GM12872 (cell line): ENCODE data around the gene IL10RB.

Experiments
- CTCF ChIP-seq: IDR thresholded peaks from 3 replicates; pipeline ENCODE4 v1.5.1; 2011; ENCODE audit warnings: low read depth, mild to moderate bottlenecking, low read length, moderate library complexity; ENCODE audit not compliant: insufficient read depth

Gene IL10RB

DNA sequence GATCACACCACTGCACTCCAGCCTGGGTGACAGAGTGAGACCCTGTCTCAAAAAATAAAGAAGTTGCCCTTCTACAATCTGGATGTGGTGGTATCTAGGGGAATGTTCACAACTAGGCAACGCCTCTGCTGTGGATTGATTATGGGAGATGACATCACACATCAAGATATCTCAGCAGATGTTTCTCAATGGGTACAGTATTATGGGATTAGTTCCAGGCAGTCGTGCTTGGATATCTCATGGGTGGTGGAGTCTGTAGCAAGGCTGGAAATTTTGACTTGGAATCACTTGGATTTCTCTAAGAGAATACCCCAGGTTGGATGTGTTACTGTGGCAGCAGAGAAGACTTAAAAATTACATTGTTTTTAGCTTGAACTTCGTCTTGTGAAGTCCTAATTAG, 28.7 kb upstream of the IL10RB start:
- no peak for TF ChIP-seq CTCF

DNA sequence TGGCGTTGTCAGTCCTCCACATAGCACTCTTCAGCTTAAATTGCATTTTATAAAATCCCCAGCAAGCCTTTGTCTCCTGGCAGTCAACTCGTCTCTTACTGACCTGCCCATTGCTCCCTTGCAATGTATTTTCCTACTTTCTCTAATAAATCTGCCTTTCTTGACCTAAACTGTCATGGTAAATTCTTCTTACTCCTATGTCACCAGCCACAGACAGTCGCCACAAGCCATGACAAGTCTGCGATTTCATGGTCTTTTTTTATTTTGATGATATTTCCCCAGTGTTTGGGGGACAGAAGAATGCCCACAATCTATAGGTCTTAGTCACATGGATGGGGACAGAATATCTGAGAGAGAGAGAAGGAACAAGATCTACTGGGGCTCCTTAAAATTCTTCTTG, 28.0 kb upstream of the IL10RB start:
- TF ChIP-seq CTCF, result no peak

GRCh38 chr21:33238565-33239255, 27.5 kb upstream of the IL10RB start:
- no peak for TF ChIP-seq CTCF

DNA sequence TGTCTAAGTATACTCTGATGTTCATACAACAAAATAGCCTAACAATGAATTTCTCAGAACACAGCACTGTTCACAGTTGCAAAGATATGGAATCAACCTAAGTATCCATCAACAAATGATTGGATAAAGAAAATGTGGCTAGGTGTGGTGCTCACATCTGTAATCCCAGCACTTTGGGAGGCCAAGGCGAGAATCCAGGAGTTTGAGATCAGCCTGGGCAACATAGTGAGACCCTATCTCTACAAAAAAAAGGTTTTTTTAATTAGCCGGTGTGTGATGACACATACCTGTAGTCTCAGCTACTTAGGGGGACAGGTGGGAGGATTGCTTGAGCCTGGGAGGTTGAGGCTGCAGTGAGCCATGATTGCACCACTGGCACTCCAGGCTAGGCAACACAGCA, 25.8 kb upstream of the IL10RB start:
- TF ChIP-seq CTCF, result no peak

DNA sequence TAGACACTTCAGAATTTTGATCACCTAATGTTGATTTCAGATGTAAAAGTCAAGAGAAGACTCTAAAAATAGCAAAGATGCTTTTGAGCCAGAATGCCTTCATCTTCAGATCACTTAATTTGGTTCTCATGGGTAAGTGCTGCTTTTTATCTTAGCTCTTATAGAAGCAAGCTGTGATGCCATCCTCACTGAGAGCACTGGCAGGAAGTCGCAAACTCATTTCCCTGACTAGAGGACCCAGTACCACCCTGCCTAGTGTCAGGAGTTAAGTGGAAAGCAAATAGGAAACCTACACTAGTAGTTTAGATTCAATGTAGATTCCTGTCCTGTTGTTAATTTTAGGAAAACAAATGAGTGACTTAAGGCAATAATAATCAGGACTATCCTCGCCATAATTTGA, 24.3 kb upstream of the IL10RB start:
- TF ChIP-seq CTCF, result no peak

DNA sequence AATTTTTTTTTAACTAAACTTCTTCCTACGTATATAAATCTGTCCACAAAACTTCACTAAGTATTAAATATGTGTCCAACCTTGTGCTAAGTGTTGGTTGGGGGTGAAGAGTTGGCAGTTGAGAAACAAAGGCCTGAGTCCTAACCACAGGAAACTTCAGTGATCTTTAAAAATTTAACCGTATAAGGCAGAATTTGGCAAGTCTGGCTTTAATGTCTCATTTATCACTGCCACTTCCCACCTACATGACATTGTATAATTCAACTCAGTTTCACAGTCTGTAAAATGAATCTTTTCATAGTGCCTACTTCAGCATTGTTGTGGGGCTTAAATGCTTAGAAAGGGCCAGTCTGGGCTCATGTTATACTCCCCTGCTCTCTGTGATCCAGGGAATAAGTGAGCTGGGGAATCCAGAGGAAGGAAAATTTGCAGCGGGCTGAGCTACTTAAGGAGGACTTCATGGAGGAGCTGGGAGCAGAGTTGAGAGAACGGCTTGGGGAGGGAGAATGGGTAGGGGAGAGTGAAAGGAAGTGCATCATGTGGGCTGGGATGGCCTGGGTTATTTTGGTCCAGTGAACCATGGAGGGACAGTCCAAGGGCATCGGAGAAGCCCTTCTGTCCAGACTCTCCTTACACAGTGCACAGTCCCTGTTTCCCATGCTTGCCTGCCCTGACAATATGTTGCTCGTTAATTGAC, 21.9 kb upstream of the IL10RB start:
- TF ChIP-seq CTCF, result no peak

- TF ChIP-seq CTCF, result no peak
Measured at GRCh38 chr21:33244779-33245105, 21.4 kb upstream of the IL10RB start.
